GM12878 (cell line): ENCODE data around the gene NAXE. TPM values are rescaled to one million over a fixed set of nuclear protein-coding genes. Genes with fewer than 3 reads are reported as not detected.
A peak's percentile ranks its signal among the peaks of the same experiment; 100 is the strongest.

Experiments
- ATAC-seq: fragments of 200-7000 bp; cut with Tn5 transposase; 3 replicates; pipeline ENCODE4 v1.9.1; 2020; ENCODE audit warnings: mild to moderate bottlenecking, moderate library complexity
- BruUV-seq: library from RNA; stranded (reverse); fragments of 400-500 nt; replicated peaks from 2 replicates; lab custom pipeline; 2021; lab: Mats Ljungman, UMichigan
- CTCF ChIA-PET: fragments of 300-600 bp; sonication (Branson Sonifier 250); formaldehyde crosslinking; extraction: SDS; loops from one replicate; lab custom pipeline; 2021; ENCODE audit warnings: inconsistent platforms; lab: Yijun Ruan, JAX
- POLR2A ChIA-PET: fragments of 350-600 bp; formaldehyde crosslinking; extraction: SDS; loops from one replicate; lab custom pipeline; 2021; ENCODE audit warnings: inconsistent platforms; lab: Charles Lee
- RAD21 ChIA-PET: fragments of 300-600 bp; sonication (Branson Sonifier 250); formaldehyde crosslinking; loops from one replicate; lab custom pipeline; 2023; ENCODE audit warnings: antibody characterized with exemption; ENCODE audit not compliant: unreplicated experiment; lab: Charles Lee
- SMC1A ChIA-PET: fragments of 300-600 bp; sonication (Branson Sonifier 250); formaldehyde crosslinking; loops from one replicate; lab custom pipeline; 2023; ENCODE audit not compliant: unreplicated experiment, uncharacterized antibody; lab: Charles Lee
- DNase-seq: peaks from one replicate; pipeline ENCODE4 v3.0.0-alpha.2; 2011; ENCODE audit warnings: low read depth, low spot score
- FAIRE-seq: peaks from 3 replicates; lab custom pipeline; 2011; peaks lifted over from hg19 to GRCh38; lab: Jason Lieb, UNC
- H2AFZ ChIP-seq: 2 replicates; pipeline ENCODE4 v1.6.0; 2011; ENCODE audit warnings: low read depth, low read length, control low read depth; ENCODE audit not compliant: control insufficient read depth
- H3K27ac ChIP-seq: 2 replicates; pipeline ENCODE4 v1.5.1; 2011; ENCODE audit warnings: control low read depth; ENCODE audit not compliant: control insufficient read depth, insufficient read depth
- H3K27me3 ChIP-seq, 2 experiments: replicated peaks in 1 of 2; 2 replicates each; pipeline versions ENCODE4 v1.6.0 to v1.6.1; 2011; ENCODE audit warnings: low read length in 1 of 2; ENCODE audit not compliant: control insufficient read depth in 2 of 2, insufficient read depth in 2 of 2
- H3K36me3 ChIP-seq, 2 experiments: 2 replicates each; pipeline ENCODE4 v1.5.1; 2011; ENCODE audit warnings: low read length in 1 of 2; ENCODE audit not compliant: control insufficient read depth in 2 of 2, insufficient read depth in 2 of 2
- H3K4me1 ChIP-seq: 2 replicates; pipeline ENCODE4 v1.6.1; 2011; ENCODE audit warnings: mild to moderate bottlenecking, low read length, moderate library complexity, mixed read lengths; ENCODE audit not compliant: control insufficient read depth, insufficient read depth
- H3K4me2 ChIP-seq: 2 replicates; pipeline ENCODE4 v1.6.0; 2011; ENCODE audit warnings: control low read depth; ENCODE audit not compliant: control insufficient read depth, insufficient read depth
- H3K4me3 ChIP-seq: fragments of 200-600 bp; sonication (generic); 2 replicates; pipeline ENCODE4 v1.5.1; 2016
- H3K79me2 ChIP-seq: 2 replicates; pipeline ENCODE4 v1.6.0; 2011; ENCODE audit warnings: low read length; ENCODE audit not compliant: control insufficient read depth, insufficient read depth
- H3K9ac ChIP-seq: 2 replicates; pipeline ENCODE4 v1.8.0; 2011; ENCODE audit warnings: low read length, control low read depth, mixed read lengths; ENCODE audit not compliant: control insufficient read depth, insufficient read depth
- H3K9me3 ChIP-seq: replicated peaks from 3 replicates; pipeline ENCODE4 v1.5.1; 2011; ENCODE audit warnings: mild to moderate bottlenecking, low read length; ENCODE audit not compliant: control insufficient read depth, insufficient read depth
- H4K20me1 ChIP-seq: 2 replicates; pipeline ENCODE4 v1.6.0; 2011; ENCODE audit not compliant: control insufficient read depth, insufficient read depth
- ASH2L ChIP-seq: fragments of 300-600, 200-600 bp; sonication (generic); IDR thresholded peaks from 2 replicates; pipeline ENCODE4 v1.6.1; 2017; ENCODE audit warnings: low read depth, mild to moderate bottlenecking, borderline replicate concordance
- CBFB ChIP-seq: IDR thresholded peaks from 2 replicates; pipeline ENCODE4 v1.6.1; 2016; ENCODE audit warnings: antibody characterized with exemption, low read depth
- CBX3 ChIP-seq: fragments of 200-600 bp; sonication (generic); IDR thresholded peaks from 2 replicates; pipeline ENCODE4 v1.6.1; 2016; ENCODE audit warnings: low read depth, borderline replicate concordance
- CREB1 ChIP-seq: IDR thresholded peaks from 2 replicates; pipeline ENCODE4 v1.6.1; 2012; ENCODE audit warnings: low read depth, mild to moderate bottlenecking, inconsistent platforms
- FOXK2 ChIP-seq: fragments of 450-650 bp; IDR thresholded peaks from 2 replicates; pipeline ENCODE4 v1.6.1; 2017; ENCODE audit warnings: mild to moderate bottlenecking, moderate library complexity
- NFYA ChIP-seq: IDR thresholded peaks from 2 replicates; pipeline ENCODE4 v1.6.1; 2011; ENCODE audit warnings: low read depth, mild to moderate bottlenecking, low read length, improper control_type of control experiment, borderline replicate concordance
- NR2F1 ChIP-seq: fragments of 450-650 bp; conservative IDR thresholded peaks from 2 replicates; pipeline ENCODE4 v1.6.1; 2017; ENCODE audit warnings: mild to moderate bottlenecking
- PAX8 ChIP-seq: fragments of 450-650 bp; IDR thresholded peaks from 2 replicates; pipeline ENCODE4 v1.6.1; 2017; ENCODE audit warnings: mild to moderate bottlenecking, moderate library complexity
- RELA ChIP-seq: fragments of 450-650 bp; IDR thresholded peaks from 2 replicates; pipeline ENCODE4 v1.8.0; 2014; ENCODE audit warnings: borderline replicate concordance; ENCODE audit not compliant: partially characterized antibody
- TAF1 ChIP-seq: IDR thresholded peaks from 2 replicates; pipeline ENCODE4 v1.6.1; 2011; ENCODE audit warnings: mild to moderate bottlenecking, low read depth, low read length, borderline replicate concordance
- TCF12 ChIP-seq: IDR thresholded peaks from 2 replicates; pipeline ENCODE4 v1.6.1; 2011; ENCODE audit warnings: low read depth, mild to moderate bottlenecking, low read length
- ZNF207 ChIP-seq: fragments of 450-650 bp; IDR thresholded peaks from 2 replicates; pipeline ENCODE4 v1.6.1; 2014; ENCODE audit warnings: antibody characterized with exemption, mild to moderate bottlenecking, borderline replicate concordance
- WGBS: methylation state at CpG from one replicate; pipeline ENCODE4 v1.1.6; 2016; ENCODE audit warnings: low lambda C conversion rate; ENCODE audit not compliant: insufficient replicate concordance, insufficient coverage; ENCODE audit errors: missing lambda C conversion rate; 5-methylcytosine and 5-hydroxymethylcytosine counted together
- in situ Hi-C: fragments of 300-500 bp; cut with MboI; formaldehyde crosslinking; loops from 9 replicates; pipeline ENCODE4 v1.14.3; 2018; ENCODE audit warnings: mixed read lengths
- intact Hi-C: fragments of 100-400 bp; cut with micrococcal nuclease; formaldehyde crosslinking; loops from one replicate; pipeline ENCODE4 v1.14.2; 2022; ENCODE audit not compliant: unreplicated experiment
- polyA plus RNA-seq, 11 experiments: library from polyadenylated mRNA; depleted of rRNA in 4 of 11; unstranded in 6 of 11; stranded (reverse) in 5 of 11; fragments of >200 nt; fragmentation: Nextera tagmentation in 4 of 11; fragmentation: Illumina TruSeq in 1 of 11; extraction: Ambion mirVana in 4 of 11; extraction: Trizol in 1 of 11; gene quantifications; 1 replicate in 1 of 11; 2 replicates in 10 of 11; pipeline versions ENCODE4 v1.2.1 to v1.2.3, GENCODE V29; 2011 to 2016; ENCODE audit warnings: inconsistent platforms in 2 of 11, missing spikeins in 2 of 11, low read depth in 1 of 11
- total RNA-seq, 4 experiments: library from RNA; depleted of rRNA in 3 of 4; stranded (reverse); fragments of >200 nt in 3 of 4; fragmentation: Illumina TruSeq in 1 of 4; extraction: Trizol in 1 of 4; gene quantifications; 2 replicates each; pipeline versions ENCODE4 v1.2.1 to v1.2.3, GENCODE V29; 2013 to 2021
- TF ChIP-seq, protein P1 (sequence below): IDR thresholded peaks from 2 replicates; pipeline ENCODE4 v1.6.1; 2011; ENCODE audit warnings: low read depth, mild to moderate bottlenecking, low read length, moderate library complexity, borderline replicate concordance; ENCODE audit errors: extremely low read depth
- TF ChIP-seq, protein P2 (sequence below): fragments of 150-350 bp; IDR thresholded peaks from 2 replicates; pipeline ENCODE4 v1.6.1; 2016; ENCODE audit warnings: low read depth, low read length
- TF ChIP-seq, protein P3 (sequence below): fragments of 450-650 bp; formaldehyde crosslinking; IDR thresholded peaks from 2 replicates; pipeline ENCODE4 v1.4.0; 2020; ENCODE audit warnings: mild to moderate bottlenecking, moderate library complexity

NAXE gene
- total and polyA plus RNA-seq, 10 of the 15 experiments (the other 5 are each of a cell fraction or from before 2014, with no cell fraction given) = 17.8 to 93.3 (median 68.8) TPM

DNA sequence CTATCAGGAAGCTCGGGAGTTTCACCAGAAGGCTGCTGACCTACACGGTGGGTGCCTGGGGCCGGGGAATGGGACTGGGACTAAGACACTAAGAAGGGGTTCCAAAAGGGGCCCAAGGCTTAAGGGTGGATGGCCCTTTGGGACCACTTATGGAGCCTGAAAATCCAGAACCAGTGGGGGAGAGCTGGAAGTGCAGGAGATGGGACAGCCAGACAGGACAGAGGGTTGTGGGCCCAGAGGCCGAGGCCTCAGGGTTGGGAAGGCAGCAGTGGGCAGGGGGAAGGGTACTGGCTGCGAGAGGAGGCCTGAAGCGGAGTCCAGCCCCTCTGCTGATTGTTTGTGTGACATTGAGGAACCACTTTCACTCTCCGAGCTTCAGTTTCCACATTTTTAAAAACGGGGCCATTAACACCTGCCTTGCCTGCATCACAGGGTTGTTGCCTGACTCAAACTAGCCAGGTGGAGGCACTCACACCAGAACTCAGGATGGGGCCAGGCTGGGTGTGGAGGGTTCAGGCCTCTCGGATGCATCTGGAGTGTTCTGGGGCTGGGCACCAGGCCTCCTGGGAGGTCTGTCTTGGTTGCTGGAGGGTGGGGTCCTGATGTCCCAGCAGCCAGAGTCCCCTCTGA, 9.1 kb upstream of the NAXE start:
- RAD21 ChIA-PET = interaction anchor here (0.9 to 2.2 kb wide), 11 partner anchors 9 to 197 kb away, joined by 3 to 9 read pairs (median 4); partner anchors contain the start of genes MEF2D and NAXE
- Histone ChIP-seq H3K27me3 (no peaks in the 10 kb centered on the region; a peak in 1 of 4 replicates), H3K4me1 (peaks cover 16% of the 10 kb centered on the region), H3K9me3 (no peaks in the 10 kb centered on the region), H3K4me2 (peak overlapping the region; percentile 21), H2AFZ (peak overlapping the region; percentile 83), H3K36me3 (no peaks in the 10 kb centered on the region), H3K9ac (peak overlapping the region; percentile 66), H4K20me1 (no peaks in the 10 kb centered on the region), H3K4me3 (peak overlapping the region; percentile 43; the same call in 1 of the 2 replicates), H3K27ac (peak overlapping the region; percentile 50; the same call in 1 of the 2 replicates), H3K79me2 (no peaks in the 10 kb centered on the region)
- BruUV-seq = no TSS peak
- DNase-seq = no peak
- POLR2A ChIA-PET = interaction anchor here (1.0 kb wide), 1 partner anchor 85 kb away, joined by 4 read pairs; no protein-coding TSS in a partner anchor
- WGBS = 35% methylated on average over 9 of the region's 9 CpGs
- in situ Hi-C loops = no loop called here
- intact Hi-C loops = no loop called here
- no peak for FAIRE-seq
- ATAC-seq = peak; percentile 38
- SMC1A ChIA-PET = interaction anchor here (0.9 to 2.3 kb wide), 4 partner anchors 26 to 129 kb away, joined by 3 to 8 read pairs (median 8); partner anchors contain the start of gene MEF2D
- CTCF ChIA-PET = interaction anchor here (0.6 to 5.7 kb wide), 9 partner anchors 9 to 199 kb away, joined by 3 to 36 read pairs (median 4); partner anchors contain the start of gene NAXE
- TF ChIP-seq PAX8 = no peak
- no peak for TF ChIP-seq NFYA
- TF ChIP-seq RELA = no peak
- TF ChIP-seq TCF12 = 0 out of 2 replicates have a peak, but pooled peaks have one; percentile 6
- TF ChIP-seq, protein P1, sequence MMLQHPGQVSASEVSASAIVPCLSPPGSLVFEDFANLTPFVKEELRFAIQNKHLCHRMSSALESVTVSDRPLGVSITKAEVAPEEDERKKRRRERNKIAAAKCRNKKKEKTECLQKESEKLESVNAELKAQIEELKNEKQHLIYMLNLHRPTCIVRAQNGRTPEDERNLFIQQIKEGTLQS = no peak
- no peak for TF ChIP-seq CBX3
- TF ChIP-seq FOXK2 = no peak
- no peak for TF ChIP-seq CBFB
- no peak for TF ChIP-seq NR2F1
- no peak for TF ChIP-seq ASH2L
- TF ChIP-seq, protein P2, sequence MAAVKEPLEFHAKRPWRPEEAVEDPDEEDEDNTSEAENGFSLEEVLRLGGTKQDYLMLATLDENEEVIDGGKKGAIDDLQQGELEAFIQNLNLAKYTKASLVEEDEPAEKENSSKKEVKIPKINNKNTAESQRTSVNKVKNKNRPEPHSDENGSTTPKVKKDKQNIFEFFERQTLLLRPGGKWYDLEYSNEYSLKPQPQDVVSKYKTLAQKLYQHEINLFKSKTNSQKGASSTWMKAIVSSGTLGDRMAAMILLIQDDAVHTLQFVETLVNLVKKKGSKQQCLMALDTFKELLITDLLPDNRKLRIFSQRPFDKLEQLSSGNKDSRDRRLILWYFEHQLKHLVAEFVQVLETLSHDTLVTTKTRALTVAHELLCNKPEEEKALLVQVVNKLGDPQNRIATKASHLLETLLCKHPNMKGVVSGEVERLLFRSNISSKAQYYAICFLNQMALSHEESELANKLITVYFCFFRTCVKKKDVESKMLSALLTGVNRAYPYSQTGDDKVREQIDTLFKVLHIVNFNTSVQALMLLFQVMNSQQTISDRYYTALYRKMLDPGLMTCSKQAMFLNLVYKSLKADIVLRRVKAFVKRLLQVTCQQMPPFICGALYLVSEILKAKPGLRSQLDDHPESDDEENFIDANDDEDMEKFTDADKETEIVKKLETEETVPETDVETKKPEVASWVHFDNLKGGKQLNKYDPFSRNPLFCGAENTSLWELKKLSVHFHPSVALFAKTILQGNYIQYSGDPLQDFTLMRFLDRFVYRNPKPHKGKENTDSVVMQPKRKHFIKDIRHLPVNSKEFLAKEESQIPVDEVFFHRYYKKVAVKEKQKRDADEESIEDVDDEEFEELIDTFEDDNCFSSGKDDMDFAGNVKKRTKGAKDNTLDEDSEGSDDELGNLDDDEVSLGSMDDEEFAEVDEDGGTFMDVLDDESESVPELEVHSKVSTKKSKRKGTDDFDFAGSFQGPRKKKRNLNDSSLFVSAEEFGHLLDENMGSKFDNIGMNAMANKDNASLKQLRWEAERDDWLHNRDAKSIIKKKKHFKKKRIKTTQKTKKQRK = no peak
- TF ChIP-seq ZNF207 = no peak
- TF ChIP-seq, protein P3, sequence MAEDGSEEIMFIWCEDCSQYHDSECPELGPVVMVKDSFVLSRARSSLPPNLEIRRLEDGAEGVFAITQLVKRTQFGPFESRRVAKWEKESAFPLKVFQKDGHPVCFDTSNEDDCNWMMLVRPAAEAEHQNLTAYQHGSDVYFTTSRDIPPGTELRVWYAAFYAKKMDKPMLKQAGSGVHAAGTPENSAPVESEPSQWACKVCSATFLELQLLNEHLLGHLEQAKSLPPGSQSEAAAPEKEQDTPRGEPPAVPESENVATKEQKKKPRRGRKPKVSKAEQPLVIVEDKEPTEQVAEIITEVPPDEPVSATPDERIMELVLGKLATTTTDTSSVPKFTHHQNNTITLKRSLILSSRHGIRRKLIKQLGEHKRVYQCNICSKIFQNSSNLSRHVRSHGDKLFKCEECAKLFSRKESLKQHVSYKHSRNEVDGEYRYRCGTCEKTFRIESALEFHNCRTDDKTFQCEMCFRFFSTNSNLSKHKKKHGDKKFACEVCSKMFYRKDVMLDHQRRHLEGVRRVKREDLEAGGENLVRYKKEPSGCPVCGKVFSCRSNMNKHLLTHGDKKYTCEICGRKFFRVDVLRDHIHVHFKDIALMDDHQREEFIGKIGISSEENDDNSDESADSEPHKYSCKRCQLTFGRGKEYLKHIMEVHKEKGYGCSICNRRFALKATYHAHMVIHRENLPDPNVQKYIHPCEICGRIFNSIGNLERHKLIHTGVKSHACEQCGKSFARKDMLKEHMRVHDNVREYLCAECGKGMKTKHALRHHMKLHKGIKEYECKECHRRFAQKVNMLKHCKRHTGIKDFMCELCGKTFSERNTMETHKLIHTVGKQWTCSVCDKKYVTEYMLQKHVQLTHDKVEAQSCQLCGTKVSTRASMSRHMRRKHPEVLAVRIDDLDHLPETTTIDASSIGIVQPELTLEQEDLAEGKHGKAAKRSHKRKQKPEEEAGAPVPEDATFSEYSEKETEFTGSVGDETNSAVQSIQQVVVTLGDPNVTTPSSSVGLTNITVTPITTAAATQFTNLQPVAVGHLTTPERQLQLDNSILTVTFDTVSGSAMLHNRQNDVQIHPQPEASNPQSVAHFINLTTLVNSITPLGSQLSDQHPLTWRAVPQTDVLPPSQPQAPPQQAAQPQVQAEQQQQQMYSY (CRISPR knock-in tag) = no peak
- peak; percentile 21; the same call in 1 of the 2 replicates for TF ChIP-seq TAF1
- no peak for TF ChIP-seq CREB1
